Large intestine (tissue), 3 donors: ENCODE measurements around the gene ZNF429. TPM values are rescaled to one million over a fixed set of nuclear protein-coding genes. Genes with fewer than 3 reads are reported as not detected.
A peak's percentile ranks its signal among the peaks of the same experiment; 100 is the strongest.
"Not testable (repeated sequence)": the region's sequence is repeated elsewhere in the genome, so short reads cannot be mapped to it uniquely, and the experiment has no call there.

Experiments used
- DNase-seq, 2 donors: peaks; one replicate each; pipeline versions ENCODE4 v3.0.0 to v3.0.0-alpha.2; 2013
- H3K27ac ChIP-seq: one replicate; pipeline ENCODE4 v1.5.1; 2013; ENCODE audit warnings: low read length
- H3K27me3 ChIP-seq: 2 replicates; pipeline ENCODE4 v1.6.1; 2013; ENCODE audit warnings: low read length; ENCODE audit not compliant: control insufficient read depth, insufficient read depth
- H3K36me3 ChIP-seq: 2 replicates; pipeline ENCODE4 v1.6.1; 2013; ENCODE audit warnings: low read length; ENCODE audit not compliant: control insufficient read depth, insufficient read depth
- H3K4me1 ChIP-seq: one replicate; pipeline ENCODE4 v1.6.1; 2013; ENCODE audit warnings: low read length; ENCODE audit not compliant: control insufficient read depth, insufficient read depth
- H3K4me3 ChIP-seq: one replicate; pipeline ENCODE4 v1.5.1; 2013; ENCODE audit warnings: low read length
- H3K9me3 ChIP-seq: one replicate; pipeline ENCODE4 v1.6.1; 2013; ENCODE audit warnings: mild to moderate bottlenecking, low read depth, low read length, moderate library complexity; ENCODE audit not compliant: control insufficient read depth
- WGBS: methylation state at CpG from one replicate; pipeline ENCODE4 v1.1.5; 2013; ENCODE audit warnings: low lambda C conversion rate; ENCODE audit not compliant: insufficient coverage; 5-methylcytosine and 5-hydroxymethylcytosine counted together
- polyA plus RNA-seq: library from polyadenylated mRNA; unstranded; fragments of 120-200 nt; gene quantifications from one replicate; pipeline ENCODE4 v1.2.1, GENCODE V29; 2013

Gene ZNF429
- polyA plus RNA-seq, 1 donor = 21.7 TPM

DNA sequence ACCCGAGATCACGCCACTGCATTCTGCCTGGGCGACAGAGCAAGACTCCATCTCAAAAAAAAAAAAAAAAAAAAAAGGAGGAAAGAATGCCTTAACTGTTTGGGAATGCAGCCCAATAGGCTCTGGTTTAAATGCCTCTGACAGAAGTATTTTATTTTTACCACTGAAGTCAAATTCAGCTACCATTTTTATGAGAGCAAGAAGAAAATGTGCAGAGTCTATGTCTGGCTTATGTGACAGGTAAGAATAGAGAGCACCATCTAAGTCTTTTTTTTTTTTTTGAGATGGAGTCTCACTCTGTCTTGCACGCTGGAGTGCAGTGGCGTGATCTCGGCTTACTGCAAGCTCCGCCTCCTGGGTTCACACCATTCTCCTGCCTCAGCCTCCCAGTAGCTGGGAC, 7.2 kb downstream of the ZNF429 start:
- not testable (repeated sequence) for H3K27me3 ChIP-seq, H3K4me1 ChIP-seq, H3K36me3 ChIP-seq, H3K4me3 ChIP-seq, DNase-seq, H3K27ac ChIP-seq
- peaks cover 19% of the 10 kb centered on the region for H3K9me3 ChIP-seq
- WGBS = 80% methylated on average over 1 of the region's 7 CpGs

DNA sequence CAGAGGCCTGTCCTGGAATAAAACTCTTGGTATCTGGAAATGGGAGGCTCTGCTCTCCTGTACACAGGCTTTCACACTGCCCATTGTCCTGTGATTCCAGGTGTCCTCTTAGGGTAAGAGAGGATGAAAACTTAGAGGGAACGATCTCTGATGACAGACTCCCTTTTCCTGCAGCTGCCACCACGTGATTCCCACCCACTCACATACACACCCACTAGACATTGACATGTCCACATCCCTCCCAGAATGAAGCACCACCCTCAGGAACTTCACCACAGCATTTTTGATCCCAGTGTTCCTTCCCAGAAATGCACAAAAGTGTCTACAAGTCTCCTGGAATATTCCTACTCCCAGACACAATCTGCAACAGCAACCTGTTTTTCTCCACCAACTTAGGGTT, 8.2 kb downstream of the ZNF429 start:
- no peak overlapping the region for H3K4me3 ChIP-seq
- peaks cover 5% of the 10 kb centered on the region for H3K36me3 ChIP-seq
- no peaks in the 10 kb centered on the region for H3K4me1 ChIP-seq
- H3K27ac ChIP-seq = no peak overlapping the region
- WGBS = no CpG with 5 or more reads among the region's 2 CpGs
- peaks cover 28% of the 10 kb centered on the region for H3K9me3 ChIP-seq
- no peak for DNase-seq
- no peaks in the 10 kb centered on the region for H3K27me3 ChIP-seq

DNA sequence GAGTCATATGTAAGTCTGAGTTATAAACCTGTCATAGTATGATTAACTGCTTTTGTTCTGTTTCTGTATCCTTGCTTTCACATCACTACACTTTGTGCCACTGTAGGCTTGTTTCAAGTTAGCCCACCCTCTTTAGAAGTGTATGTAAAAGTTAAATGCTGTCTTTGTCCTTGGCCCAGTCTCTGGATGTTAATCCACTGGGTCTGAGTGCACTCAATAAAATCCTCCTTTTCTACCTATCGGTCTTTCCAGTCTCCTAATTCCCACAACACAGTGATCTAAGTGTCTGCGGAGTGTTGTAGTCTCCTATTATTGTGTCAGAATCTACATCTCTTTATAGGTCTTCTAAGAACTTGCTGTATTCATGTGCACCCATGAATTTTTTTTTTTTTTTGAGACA, 14.1 kb downstream of the ZNF429 start:
- H3K36me3 ChIP-seq = peaks cover 42% of the 10 kb centered on the region
- 100% methylated on average over 1 of the region's 2 CpGs for WGBS
- H3K27me3 ChIP-seq = no peaks in the 10 kb centered on the region
- no peak for DNase-seq
- H3K9me3 ChIP-seq = peaks cover 34% of the 10 kb centered on the region
- no peak overlapping the region for H3K4me3 ChIP-seq
- no peak overlapping the region for H3K27ac ChIP-seq
- no peaks in the 10 kb centered on the region for H3K4me1 ChIP-seq

DNA sequence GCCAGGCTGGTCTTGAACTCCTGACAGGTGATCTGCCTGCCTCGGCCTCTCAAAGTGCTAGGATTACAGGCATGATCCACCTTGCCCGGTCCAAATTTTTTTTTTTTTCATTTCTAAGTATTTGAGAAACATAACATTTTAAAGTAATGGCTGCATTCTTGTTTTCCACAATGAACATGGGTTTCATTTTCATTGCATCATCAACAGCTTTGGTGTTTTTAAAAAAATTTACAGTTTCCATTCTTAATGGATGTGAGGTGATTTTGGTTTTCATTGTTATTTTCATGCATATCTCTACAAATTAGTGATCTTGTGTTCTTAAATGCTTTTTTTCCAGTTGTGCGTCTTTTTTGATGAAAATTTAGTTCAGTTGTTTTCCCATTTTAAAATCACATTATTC, 27.5 kb downstream of the ZNF429 start:
- Histone ChIP-seq H3K4me3 (no peak overlapping the region), H3K27me3 (no peaks in the 10 kb centered on the region), H3K27ac (no peak overlapping the region), H3K9me3 (peaks cover 43% of the 10 kb centered on the region), H3K36me3 (peaks cover 37% of the 10 kb centered on the region), H3K4me1 (no peaks in the 10 kb centered on the region)
- DNase-seq = no peak
- 100% methylated on average over 2 of the region's 3 CpGs for WGBS

DNA sequence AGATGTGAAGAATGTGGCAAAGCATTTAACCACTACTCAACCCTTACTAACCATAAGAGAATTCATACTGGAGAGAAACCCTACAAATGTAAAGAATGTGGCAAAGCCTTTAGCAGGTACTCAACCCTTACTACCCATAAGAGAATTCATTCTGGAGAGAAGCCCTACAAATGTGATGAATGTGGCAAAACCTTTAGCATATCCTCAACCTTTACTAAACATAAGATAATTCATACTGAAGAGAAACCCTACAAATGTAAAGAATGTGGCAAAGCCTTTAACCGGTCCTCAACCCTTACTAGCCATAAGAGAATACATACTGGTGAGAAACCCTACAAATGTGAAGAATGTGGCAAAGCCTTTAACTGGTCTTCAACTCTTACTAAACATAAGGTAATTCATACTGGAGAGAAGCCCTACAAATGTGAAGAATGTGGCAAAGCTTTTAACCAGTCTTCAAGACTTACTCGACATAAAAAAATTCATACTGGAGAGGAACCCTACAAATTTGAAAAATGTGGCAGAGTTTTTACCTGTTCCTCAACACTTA, 31.4 kb downstream of the ZNF429 start:
- peaks cover 26% of the 10 kb centered on the region for H3K36me3 ChIP-seq
- H3K4me3 ChIP-seq, DNase-seq, H3K27ac ChIP-seq, H3K27me3 ChIP-seq, H3K4me1 ChIP-seq: not testable (repeated sequence)
- 100% methylated on average over 1 of the region's 2 CpGs for WGBS
- H3K9me3 ChIP-seq = peaks cover 40% of the 10 kb centered on the region

DNA sequence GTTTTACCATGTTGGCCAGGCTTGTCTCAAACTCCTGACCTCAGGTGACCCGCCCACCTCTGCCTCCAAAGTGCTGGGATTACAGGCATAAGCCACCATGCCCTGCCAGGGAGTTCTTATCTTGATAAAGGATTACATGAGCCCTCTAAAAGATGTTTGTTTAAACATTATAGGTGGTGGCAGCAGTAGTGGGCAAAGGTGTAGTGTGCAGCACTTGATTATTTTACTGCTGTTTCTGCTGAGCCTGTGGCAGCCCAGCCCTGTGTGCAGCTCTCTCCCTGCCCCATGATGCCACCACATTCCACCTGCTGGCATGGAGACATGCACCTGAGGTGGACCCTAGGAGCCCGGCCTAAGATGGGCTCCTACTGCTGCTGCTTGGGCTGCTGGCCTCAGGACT, 54.0 kb downstream of the ZNF429 start:
- H3K9me3 ChIP-seq = peaks cover 52% of the 10 kb centered on the region
- no peaks in the 10 kb centered on the region for H3K27me3 ChIP-seq
- no peaks in the 10 kb centered on the region for H3K4me1 ChIP-seq
- DNase-seq = no peak
- H3K36me3 ChIP-seq = peaks cover 40% of the 10 kb centered on the region
- WGBS = no CpG with 5 or more reads among the region's 2 CpGs
- H3K4me3 ChIP-seq = no peak overlapping the region
- no peak overlapping the region for H3K27ac ChIP-seq

DNA sequence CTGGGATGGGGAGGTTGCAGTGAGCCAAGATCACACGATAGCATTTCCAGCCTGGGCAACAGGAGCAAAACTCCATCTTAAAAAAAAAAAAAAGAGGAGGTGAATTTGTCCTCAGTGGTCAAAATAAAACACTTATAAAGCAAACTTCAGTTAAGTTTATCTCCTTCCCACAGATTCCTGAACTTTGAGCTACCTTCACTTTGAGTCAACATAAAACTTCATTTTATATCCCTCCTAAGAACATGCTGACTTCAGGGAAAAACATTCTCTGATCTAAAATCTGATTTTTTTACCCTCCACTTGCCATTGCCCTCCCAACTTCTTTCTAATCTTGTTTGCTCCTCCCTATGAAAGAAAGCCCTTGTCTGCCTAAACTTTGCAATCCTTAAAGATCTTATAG, 59.0 kb downstream of the ZNF429 start:
- Histone ChIP-seq H3K27me3 (no peaks in the 10 kb centered on the region), H3K4me1 (peaks cover 16% of the 10 kb centered on the region), H3K27ac (peak overlapping the region; percentile 35), H3K36me3 (peaks cover 21% of the 10 kb centered on the region), H3K4me3 (no peak overlapping the region), H3K9me3 (peaks cover 25% of the 10 kb centered on the region)
- peak in 1 of 2 donors; percentile 70 for DNase-seq
- WGBS = 33% methylated on average over 1 of the region's 1 CpG

DNA sequence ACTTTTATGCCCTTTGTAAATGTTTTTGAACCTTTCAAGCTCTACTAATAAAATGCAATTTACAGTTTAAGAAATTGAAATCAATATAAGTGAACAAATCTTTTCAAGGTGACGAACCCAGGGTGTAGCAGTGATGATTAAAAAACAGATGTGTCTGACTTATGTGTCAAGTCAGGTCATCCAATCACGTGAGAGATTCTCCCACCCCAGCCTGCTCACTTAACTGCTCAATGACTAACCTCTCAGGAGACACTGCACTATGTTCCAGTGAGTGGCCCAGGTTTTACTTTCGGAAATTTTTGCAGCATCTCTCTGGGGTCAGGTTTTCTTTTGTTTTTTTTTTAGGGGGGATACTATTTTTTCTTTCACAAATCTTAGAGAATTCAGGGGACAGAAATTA, 60.7 kb downstream of the ZNF429 start:
- H3K4me3 ChIP-seq = no peak overlapping the region
- WGBS = no CpG with 5 or more reads among the region's 3 CpGs
- peak overlapping the region; percentile 63 for H3K27ac ChIP-seq
- no peaks in the 10 kb centered on the region for H3K27me3 ChIP-seq
- peaks cover 16% of the 10 kb centered on the region for H3K4me1 ChIP-seq
- H3K36me3 ChIP-seq = peaks cover 16% of the 10 kb centered on the region
- peak in 1 of 2 donors; percentile 70 for DNase-seq
- peaks cover 12% of the 10 kb centered on the region for H3K9me3 ChIP-seq

DNA sequence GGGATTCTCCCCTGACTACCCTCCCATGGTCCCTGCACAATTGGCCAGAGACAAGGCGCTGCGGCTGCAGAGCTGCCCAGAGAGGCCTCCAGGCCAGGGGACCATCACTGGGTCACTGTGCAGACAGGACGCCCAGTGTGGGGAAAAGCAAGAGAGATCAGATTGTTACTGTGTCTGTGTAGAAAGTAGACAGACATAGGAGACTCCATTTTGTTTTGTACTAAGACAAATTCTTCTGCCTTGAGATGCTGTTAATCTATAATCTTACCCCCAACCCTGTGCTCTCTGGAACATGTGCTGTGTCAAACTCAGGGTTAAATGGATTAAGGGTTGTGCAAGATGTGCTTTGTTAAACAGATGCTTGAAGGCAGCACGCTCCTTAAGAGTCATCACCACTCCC, 62.4 kb downstream of the ZNF429 start:
- H3K9me3 ChIP-seq, H3K27me3 ChIP-seq, DNase-seq, H3K4me3 ChIP-seq: not testable (repeated sequence)
- WGBS = no CpG with 5 or more reads among the region's 4 CpGs
- Histone ChIP-seq H3K27ac (peak overlapping the region; percentile 93), H3K36me3 (peaks cover 11% of the 10 kb centered on the region), H3K4me1 (peaks cover 16% of the 10 kb centered on the region)

DNA sequence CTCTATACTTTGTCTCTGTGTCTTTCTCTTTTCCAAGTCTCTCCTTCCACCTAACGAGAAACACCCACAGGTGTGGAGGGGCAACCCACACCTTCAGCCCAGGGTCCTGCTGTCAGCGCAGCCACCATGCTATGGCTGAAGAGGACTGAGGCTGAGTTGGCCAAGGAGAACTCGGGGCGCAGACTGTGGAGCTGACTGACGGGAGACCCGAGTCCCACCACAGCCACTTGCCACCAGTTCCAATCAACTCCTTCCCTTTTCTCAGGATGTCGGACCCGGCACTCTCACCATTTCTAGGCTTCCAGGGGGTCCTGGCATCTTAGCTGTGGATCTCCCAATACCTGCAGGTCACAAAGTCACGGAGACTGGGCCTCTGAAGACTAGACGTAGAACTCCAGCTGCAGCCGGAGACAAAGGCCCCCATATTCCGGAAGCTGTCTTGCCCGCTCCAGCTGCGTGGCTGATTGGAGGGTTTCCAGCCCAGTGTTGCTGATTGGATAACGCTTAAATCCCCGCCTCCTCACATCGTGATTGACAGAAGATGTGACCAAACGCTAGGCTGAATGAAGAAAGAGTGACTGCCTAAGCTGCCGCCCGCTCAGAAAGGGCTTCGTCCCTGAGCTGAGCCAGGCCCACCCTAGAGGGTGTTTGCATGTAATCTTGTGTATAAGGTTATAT, 63.6 kb downstream of the ZNF429 start:
- H3K9me3 ChIP-seq = no peaks in the 10 kb centered on the region
- WGBS = no CpG with 5 or more reads among the region's 21 CpGs
- H3K4me3 ChIP-seq = peak overlapping the region; percentile 76
- peaks cover 2% of the 10 kb centered on the region for H3K36me3 ChIP-seq
- H3K27me3 ChIP-seq = no peaks in the 10 kb centered on the region
- peaks cover 16% of the 10 kb centered on the region for H3K4me1 ChIP-seq
- peak; percentile 89 to 96 for DNase-seq
- peak overlapping the region; percentile 93 for H3K27ac ChIP-seq

DNA sequence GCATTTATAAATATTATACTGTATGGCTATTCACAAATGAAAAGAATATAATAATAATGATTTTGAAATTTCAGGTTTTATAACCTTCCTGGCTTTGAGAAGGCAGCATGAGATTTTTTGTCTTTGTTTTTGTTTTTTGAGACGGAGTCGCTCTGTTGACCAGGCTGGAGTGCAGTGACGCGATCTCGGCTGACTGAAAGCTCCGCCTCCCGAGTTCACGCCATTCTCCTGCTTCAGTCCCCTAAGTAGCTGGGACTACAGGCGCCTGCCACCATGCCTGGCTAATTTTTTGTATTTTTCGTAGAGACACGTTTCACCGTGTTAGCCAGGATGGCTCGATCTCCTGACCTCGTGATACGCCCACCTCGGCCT, 64.1 kb downstream of the ZNF429 start:
- no peaks in the 10 kb centered on the region for H3K27me3 ChIP-seq
- peak overlapping the region; percentile 67 for H3K27ac ChIP-seq
- H3K4me3 ChIP-seq = peak overlapping the region; percentile 34
- DNase-seq = no peak
- no peaks in the 10 kb centered on the region for H3K9me3 ChIP-seq
- WGBS = no CpG with 5 or more reads among the region's 16 CpGs
- peaks cover 16% of the 10 kb centered on the region for H3K4me1 ChIP-seq
- H3K36me3 ChIP-seq = no peaks in the 10 kb centered on the region
